Left ventricle myocardium superior (tissue), 1 donor: ENCODE data around the gene MAK. TPM values are rescaled to one million over a fixed set of nuclear protein-coding genes. Genes with fewer than 3 reads are reported as not detected.

Experiments
- total RNA-seq: library from RNA; stranded (reverse); fragmentation: NEBNext Ultra II Directional; extraction: Animal tissue kit (Norgen Biotek cat#: 25700); gene quantifications from one replicate; pipeline ENCODE4 v1.2.1, GENCODE V29; 2021
- donor health status: DM: no; HTN: yes; CAD: no; lungs with severe emphysema.

MAK gene
- total RNA-seq, 1 donor from 2014 or later: 0.07 TPM

Other genes starting within 250 kb of the MAK start
- not detected for gene C6orf52, start 143.9 kb downstream of the MAK start, total RNA-seq
- 11.0 TPM for gene PAK1IP1, start 143.6 kb downstream of the MAK start, total RNA-seq
- 128 TPM for gene TMEM14C, start 115.5 kb downstream of the MAK start, total RNA-seq
- gene TMEM14B, start 90.7 kb downstream of the MAK start, total RNA-seq: 115 TPM
- not detected for gene GCM2, start 43.5 kb upstream of the MAK start, total RNA-seq
- 1.1 TPM for gene SYCP2L, start 48.5 kb upstream of the MAK start, total RNA-seq
- 1.3 TPM for gene ELOVL2, start 205.8 kb upstream of the MAK start, total RNA-seq